Keratinocyte (primary cell): Measurements from ENCODE around the gene GPX1.
"Not testable (repeated sequence)": the region's sequence is repeated elsewhere in the genome, so short reads cannot be mapped to it uniquely, and the experiment has no call there.

Experiments
- CTCF ChIP-seq, 3 experiments: IDR thresholded peaks in 1 of 3; conservative IDR thresholded peaks in 1 of 3; optimal IDR thresholded peaks in 1 of 3; 2 replicates in 2 of 3; 3 replicates in 1 of 3; pipeline versions ENCODE3 to v1.5.1; 2011; ENCODE audit warnings: low read length in 3 of 3, mild to moderate bottlenecking in 3 of 3, moderate library complexity in 2 of 3, control low read depth in 1 of 3, inconsistent platforms in 1 of 3; ENCODE audit not compliant: insufficient read depth in 2 of 3; ENCODE audit errors: extremely low read depth in 1 of 3
- EZH2 ChIP-seq: IDR thresholded peaks from one replicate; pipeline ENCODE4 v1.6.1; 2012; ENCODE audit warnings: inconsistent platforms, mild to moderate bottlenecking, low read length, moderate library complexity

DNA sequence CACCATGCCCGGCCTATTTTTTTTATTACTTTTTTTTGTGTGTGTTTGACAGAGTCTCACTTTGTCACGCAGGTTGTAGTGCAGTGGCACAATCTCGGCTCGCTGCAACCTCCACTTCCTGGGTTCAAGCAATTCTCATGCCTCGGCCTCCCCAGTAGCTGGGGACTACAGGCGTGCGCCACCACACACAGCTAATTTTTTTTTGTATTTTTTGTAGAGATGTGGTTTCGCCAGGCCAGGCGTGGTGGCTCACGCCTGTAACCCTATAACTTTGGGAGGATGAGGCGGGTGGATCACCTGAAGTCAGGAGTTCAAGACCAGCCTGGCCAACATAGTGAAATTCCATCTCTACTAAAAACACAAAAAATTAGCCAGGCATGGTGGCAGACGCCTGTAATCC is 9.8 kb downstream of the GPX1 start:
- not testable (repeated sequence) for TF ChIP-seq CTCF (optimal IDR thresholded peaks at IDR 0.05 in 1 of 3, IDR thresholded peaks at IDR 0.05 in 1 of 3, conservative IDR thresholded peaks at IDR 0.05 in 1 of 3; ENCODE audit: extremely low read depth in 1 of 3, insufficient read depth in 2 of 3, low read length in 3 of 3); EZH2
